ENCODE measurements around the gene GAL. TPM values are rescaled to one million over a fixed set of nuclear protein-coding genes. Genes with fewer than 3 reads are reported as not detected.

GAL gene
- total RNA-seq (2022; extraction: Qiagen RNA extraction; ENCODE audit: low read depth), result 11.1 to 22.8 TPM (median 17.5 TPM) in 5 replicates

DNA sequence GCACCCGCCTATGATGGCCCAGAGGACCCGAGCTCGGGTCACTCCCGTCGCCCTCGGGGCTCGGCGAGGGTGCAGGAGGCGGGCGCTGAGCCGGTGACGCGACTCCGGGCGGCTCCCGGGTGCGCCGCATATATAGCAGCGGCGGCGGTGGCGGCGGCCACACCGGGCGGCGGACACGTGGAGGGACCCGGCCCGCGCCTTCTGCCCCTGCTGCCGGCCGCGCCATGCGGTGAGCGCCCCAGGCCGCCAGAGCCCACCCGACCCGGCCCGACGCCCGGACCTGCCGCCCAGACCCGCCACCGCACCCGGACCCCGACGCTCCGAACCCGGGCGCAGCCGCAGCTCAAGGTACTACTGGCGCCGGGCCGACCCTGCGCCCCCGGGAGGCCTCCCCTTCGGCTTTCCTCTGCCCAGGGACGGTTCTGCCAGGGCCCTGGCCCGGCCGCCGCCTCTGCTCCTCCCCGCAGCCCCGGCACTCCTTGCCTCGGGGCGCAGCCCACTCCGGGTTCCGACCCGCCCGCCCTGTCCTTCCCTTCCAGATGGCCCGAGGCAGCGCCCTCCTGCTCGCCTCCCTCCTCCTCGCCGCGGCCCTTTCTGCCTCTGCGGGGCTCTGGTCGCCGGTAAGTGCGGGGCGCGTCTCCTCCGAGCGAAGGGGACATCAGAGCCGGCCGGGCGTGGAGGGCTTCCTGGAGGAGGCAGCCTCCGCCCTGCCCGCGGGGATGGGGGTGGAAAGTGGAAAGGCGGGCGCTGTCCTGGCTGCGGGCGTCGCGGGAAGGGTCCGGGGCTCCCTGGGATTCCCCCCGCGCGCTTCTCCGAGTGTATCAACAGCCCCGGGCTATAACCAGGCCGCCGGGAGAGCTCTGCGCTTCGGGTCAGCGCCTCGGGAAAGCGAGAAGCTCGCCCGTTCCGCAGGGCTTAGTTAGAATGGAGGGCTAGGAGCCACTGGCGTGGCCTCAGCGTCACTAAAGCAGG, at the start of gene GAL:
Gene GAL (plus strand): TSS at position 160 of the 972 bp plus-strand sequence. CDS start 380 bp downstream, at position 540.

Other genes with a start within 250 kb of the GAL start
- 48.9 to 68.0 TPM (median 63.4 TPM) in 5 replicates for gene PPP6R3, start 223.8 kb upstream of the GAL start, total RNA-seq (2022; extraction: Qiagen RNA extraction; ENCODE audit: low read depth)
- 3.1 to 6.8 TPM (median 5.3 TPM) in 5 replicates for gene TESMIN, start 67.0 kb downstream of the GAL start, total RNA-seq (2022; extraction: Qiagen RNA extraction; ENCODE audit: low read depth)
- gene CPT1A, start 157.4 kb downstream of the GAL start, total RNA-seq (2022; extraction: Qiagen RNA extraction; ENCODE audit: low read depth), result 26.1 to 34.8 TPM (median 31.8 TPM) in 5 replicates
- gene MRPL21, start 219.3 kb downstream of the GAL start, total RNA-seq (2022; extraction: Qiagen RNA extraction; ENCODE audit: low read depth), result 125 to 135 TPM (median 133 TPM) in 5 replicates
- 14.5 to 17.0 TPM (median 15.7 TPM) in 5 replicates for gene IGHMBP2, start 219.3 kb downstream of the GAL start, total RNA-seq (2022; extraction: Qiagen RNA extraction; ENCODE audit: low read depth)